ENCODE measurements around the gene PRODH.
"Not testable (repeated sequence)": the region's sequence is repeated elsewhere in the genome, so short reads cannot be mapped to it uniquely, and the experiment has no call there.

PRODH gene

GRCh38 chr22:18954303-18954989 is 18.4 kb upstream of the PRODH start:
- DNase-seq: peak; percentile 23 to 72

GRCh38 chr22:18953128-18953527 is 17.0 kb upstream of the PRODH start:
- not testable (repeated sequence) for DNase-seq

GRCh38 chr22:18952022-18952421 is 15.9 kb upstream of the PRODH start:
- DNase-seq: no peak

GRCh38 chr22:18950141-18950540 is 14.0 kb upstream of the PRODH start:
- no peak for DNase-seq

GRCh38 chr22:18947905-18948304 is 11.8 kb upstream of the PRODH start:
- no peak for DNase-seq

GRCh38 chr22:18947105-18947504 is 11.0 kb upstream of the PRODH start:
- not testable (repeated sequence) for DNase-seq

GRCh38 chr22:18938691-18939090 is 2.6 kb upstream of the PRODH start:
- not testable (repeated sequence) for DNase-seq

GRCh38 chr22:18934688-18935087 is 1.4 kb downstream of the PRODH start:
- DNase-seq: not testable (repeated sequence)

- no peak for DNase-seq
Observed at GRCh38 chr22:18933914-18934313, 2.2 kb downstream of the PRODH start.

GRCh38 chr22:18931905-18932652 is 4.0 kb downstream of the PRODH start:
- DNase-seq: no peak

- no peak for DNase-seq
Observed at GRCh38 chr22:18929459-18929858, 6.6 kb downstream of the PRODH start.

- DNase-seq: no peak
Observed at GRCh38 chr22:18927573-18927972, 8.5 kb downstream of the PRODH start.

GRCh38 chr22:18927020-18927419 is 9.1 kb downstream of the PRODH start:
- DNase-seq: no peak

GRCh38 chr22:18925368-18926064 is 10.6 kb downstream of the PRODH start:
- no peak for DNase-seq

- not testable (repeated sequence) for DNase-seq
Observed at GRCh38 chr22:18920257-18920902, 15.7 kb downstream of the PRODH start.

GRCh38 chr22:18917818-18918217 is 18.3 kb downstream of the PRODH start:
- DNase-seq: not testable (repeated sequence)

- not testable (repeated sequence) for DNase-seq
Observed at GRCh38 chr22:18915550-18915949, 20.5 kb downstream of the PRODH start.

- DNase-seq: not testable (repeated sequence)
Observed at GRCh38 chr22:18914558-18914957, 21.5 kb downstream of the PRODH start.

GRCh38 chr22:18912264-18912946 is 23.7 kb downstream of the PRODH start:
- DNase-seq: not testable (repeated sequence)

- DNase-seq: not testable (repeated sequence)
Observed at GRCh38 chr22:18911535-18911934, 24.6 kb downstream of the PRODH start.

GRCh38 chr22:18909556-18909955 is 26.5 kb downstream of the PRODH start:
- DNase-seq: no peak

- DNase-seq: no peak
Observed at GRCh38 chr22:18906896-18907295, 29.2 kb downstream of the PRODH start.

- DNase-seq: not testable (repeated sequence)
Observed at GRCh38 chr22:18906410-18906745, 29.7 kb downstream of the PRODH start.
